Prostate gland (tissue), 2 donors: ENCODE results near the gene PHB1.

Experiments
- CTCF ChIP-seq, 4 experiments: fragments of 200-600 bp in 2 of 4; fragments of 450-650 bp in 2 of 4; sonication (generic) in 2 of 4; IDR thresholded peaks; 1 replicate in 3 of 4; 2 replicates in 1 of 4; pipeline ENCODE4 v1.5.1; 2016 to 2019; ENCODE audit warnings: antibody characterized with exemption in 4 of 4, mild to moderate bottlenecking in 2 of 4, moderate library complexity in 2 of 4
- POLR2AphosphoS5 ChIP-seq: sonication (generic); formaldehyde crosslinking; IDR thresholded peaks from one replicate; pipeline ENCODE4 v1.6.1; 2017; ENCODE audit warnings: antibody characterized with exemption

DNA sequence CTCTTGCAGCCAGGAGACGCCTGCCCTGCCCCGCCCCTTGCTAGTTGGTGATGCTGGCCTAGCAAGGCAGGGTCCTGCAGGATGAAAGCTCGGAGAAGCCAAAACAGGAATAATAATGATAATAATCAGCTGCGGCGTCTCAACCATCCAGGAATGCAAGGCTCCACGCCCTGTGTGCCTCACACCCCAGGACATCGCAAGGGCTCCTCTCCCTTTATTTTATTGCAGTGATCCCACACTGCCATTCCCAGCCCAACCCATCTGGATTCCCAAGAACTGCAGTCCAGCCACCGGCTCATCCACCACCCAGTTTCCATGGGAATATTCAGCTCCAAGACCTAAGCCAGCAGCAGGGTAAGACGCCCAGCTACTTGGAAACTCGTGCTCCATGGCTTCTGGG, 31.6 kb downstream of the PHB1 start:
- TF ChIP-seq POLR2AphosphoS5 (no peak), CTCF (IDR thresholded peaks at IDR 0.05) (no peak)
